PC-9 (cell line): ENCODE data around the gene ITGAX.

Source experiments
- CTCF ChIP-seq: fragments of 200-600 bp; sonication (generic); conservative IDR thresholded peaks from 2 replicates; pipeline ENCODE4 v1.6.1; 2017; ENCODE audit warnings: mixed run types, antibody characterized with exemption, mild to moderate bottlenecking, moderate library complexity
- EZH2 ChIP-seq: fragments of 200-600 bp; sonication (generic); IDR thresholded peaks from 2 replicates; pipeline ENCODE4 v1.8.0; 2017; ENCODE audit warnings: antibody characterized with exemption, low read depth

- no peak for TF ChIP-seq CTCF
- TF ChIP-seq EZH2: no peak
These were observed 33.6 kb downstream of the ITGAX start for GRCh38 chr16:31388535-31388934.
